ENCODE measurements around the gene COL5A2.

Gene COL5A2

DNA sequence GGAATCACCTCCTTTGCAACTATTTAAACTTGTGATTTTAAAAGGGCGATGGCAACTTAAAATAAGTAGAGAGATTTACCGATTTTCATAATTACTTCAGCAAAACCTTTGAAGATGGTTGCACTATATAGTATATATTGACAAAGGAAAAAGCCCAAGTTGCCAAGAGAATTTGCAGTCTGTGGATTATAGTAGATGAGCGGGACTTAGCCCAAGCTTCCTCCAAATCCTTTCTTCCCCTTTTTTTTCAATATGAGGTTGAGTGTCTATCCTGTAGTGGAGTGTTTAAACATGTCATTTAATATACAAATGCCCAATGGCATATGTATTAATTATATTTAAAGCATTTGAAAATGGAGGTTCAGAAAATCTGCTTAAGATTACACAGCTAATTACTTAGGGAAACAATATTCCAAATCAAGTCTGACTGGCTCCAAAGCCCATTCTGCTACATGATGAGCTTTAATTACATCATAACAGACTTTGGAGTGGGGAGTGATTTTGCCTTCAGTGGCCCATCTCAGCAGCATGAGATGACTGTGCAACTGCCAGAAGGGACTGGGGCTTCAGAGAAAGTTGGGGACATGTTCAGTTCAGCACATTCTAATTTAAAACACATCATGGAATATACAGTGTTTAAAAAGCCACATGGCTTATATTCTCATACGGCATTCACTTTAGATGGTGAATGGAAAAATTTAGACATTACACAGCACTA lies 132.2 kb downstream of the COL5A2 start:
- DNase-seq, result no peak

DNA sequence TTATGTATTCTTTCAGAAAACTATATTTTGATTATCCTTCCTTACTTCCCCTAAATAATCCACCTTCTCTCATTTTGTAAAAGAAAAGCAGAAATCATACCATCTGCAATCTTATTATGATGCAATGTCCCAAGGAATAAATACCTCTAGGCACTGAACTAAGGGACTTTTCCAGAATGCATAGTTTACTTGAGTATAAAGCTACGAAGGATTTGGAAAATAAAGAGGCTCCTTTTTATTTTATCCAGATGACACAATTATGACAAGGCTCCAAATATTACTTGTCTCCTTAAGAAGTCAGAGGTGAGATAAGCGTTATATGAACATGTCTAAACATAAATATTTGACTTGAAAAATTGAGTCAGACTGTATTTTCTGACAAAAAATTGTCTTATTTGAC lies 133.2 kb downstream of the COL5A2 start:
- DNase-seq, result no peak

DNA sequence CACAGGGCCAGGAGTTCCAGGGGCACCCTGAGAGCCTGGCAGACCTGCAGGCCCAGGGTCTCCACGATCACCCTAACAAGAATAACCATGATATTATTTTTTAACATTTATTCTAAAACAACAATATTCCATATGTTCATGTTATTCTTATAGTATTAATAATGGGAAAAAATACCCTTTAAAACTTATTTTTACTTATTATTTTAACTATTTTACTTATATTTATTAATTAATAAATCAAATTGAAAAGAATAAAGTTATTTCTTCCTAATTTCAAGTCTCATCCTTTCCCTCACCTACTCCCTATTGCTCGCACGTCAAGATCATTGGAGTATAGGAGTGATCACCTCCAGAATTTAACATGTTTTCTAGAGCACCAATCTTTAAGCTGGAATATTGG lies 133.7 kb downstream of the COL5A2 start:
- DNase-seq, result no peak

DNA sequence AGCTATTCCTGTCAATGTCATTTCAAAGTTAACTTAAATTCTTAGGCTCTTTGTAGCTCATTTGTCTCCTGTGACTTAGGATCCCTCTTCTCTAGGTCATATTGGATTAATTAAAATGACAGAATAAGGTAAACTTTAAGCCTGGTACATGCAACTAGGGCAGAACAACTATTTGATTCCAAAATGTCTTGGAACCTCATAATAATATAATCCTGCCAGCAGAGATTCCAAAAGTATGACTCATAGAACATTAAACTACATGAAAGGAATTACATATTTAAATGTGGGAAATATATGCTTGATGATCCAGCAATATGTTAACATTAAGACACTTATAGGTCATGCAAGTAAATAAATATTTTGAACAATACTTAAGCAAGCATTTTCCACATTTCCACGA lies 142.0 kb downstream of the COL5A2 start:
- peak; percentile 67 for DNase-seq

DNA sequence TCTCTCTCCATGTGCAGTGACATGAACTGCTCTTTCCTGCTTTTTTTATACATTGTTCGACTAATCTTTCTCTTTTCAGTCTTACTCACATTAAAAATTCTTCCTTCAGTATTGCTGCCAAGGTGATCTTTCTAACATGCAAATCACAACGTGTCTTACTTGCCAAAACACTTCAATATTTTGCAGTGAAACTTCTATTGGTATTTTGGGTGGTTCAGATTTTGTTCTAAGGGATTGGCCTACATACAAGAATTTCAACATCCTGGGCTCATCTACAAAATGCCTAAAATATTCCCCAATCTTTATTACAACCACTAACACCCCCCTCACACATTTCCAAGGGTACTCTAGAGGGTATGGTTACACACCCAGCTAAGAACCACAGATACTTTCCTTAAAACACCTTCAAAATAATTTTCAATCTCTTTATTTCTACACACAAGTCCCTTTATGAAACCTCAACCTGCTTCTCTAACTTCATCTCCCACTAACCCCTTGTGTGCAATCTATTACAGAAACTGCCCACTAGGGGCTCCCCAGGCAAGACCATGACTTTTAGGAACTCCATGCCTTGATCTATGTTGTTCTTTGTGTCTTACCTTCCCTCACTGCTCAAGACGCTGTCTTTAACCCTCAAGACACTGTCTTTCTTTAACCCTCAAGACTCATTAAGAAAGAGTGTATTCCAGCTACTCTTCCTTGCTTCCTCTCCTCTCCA lies 154.5 kb downstream of the COL5A2 start:
- DNase-seq, result peak; percentile 29

DNA sequence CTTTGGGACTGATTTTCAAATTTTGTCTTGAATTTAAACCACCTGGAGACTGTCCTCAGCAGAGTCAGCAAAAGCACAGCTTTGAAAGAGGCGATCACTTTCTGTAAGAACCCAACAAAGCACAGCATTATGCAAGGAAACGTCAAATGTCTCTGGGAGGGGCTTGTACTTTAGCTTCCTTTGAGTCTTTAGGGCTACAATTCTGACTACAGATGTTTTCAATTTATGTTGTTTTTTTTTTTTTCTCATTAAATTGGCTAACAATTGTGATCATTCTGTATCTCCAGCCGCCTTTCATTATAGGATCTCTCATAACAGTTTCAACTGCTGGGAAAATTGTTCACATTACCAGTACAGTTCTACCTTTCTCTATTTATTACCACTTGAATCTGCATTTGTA lies 157.1 kb downstream of the COL5A2 start:
- peak; percentile 84 for DNase-seq

DNA sequence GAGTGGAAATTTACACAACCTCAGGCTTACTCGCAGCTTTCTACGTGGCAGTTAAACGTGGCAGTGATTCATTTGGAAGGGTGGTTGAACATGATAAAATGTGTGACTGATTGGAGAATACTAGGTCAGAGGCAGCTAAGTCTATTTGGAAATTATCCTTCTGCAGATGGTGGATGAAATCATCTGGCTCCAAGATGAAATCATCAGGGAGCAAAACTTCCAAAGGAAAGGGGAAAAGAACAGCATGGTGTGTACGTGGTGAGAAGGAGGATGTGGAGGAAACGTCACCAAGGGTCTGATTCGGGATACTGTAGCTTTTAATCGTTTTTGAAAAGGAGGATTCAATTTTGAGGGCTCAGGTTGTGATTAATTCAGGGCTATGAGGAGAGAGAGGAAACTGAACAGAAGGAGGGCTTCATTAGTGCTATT lies 157.5 kb downstream of the COL5A2 start:
- DNase-seq, result peak; percentile 96

DNA sequence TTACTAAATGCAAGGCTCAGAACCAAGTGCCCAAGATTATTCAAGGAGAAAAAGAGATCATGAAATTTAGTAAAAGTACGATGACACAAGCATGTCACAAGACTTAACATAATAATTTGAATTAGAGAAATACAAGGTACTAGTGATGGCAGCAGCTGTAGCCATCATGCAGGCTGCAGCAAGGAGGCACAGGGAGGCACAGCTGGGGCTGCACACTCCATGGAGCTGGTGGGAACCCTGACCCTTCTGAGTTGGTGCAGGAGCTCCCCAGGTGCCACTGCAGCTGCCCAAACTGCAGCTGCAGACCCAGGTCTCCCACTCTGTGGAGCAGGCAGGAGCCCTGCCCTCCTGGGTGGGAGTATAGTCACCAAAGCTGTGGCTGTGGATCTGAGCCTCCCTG lies 159.4 kb downstream of the COL5A2 start:
- DNase-seq, result no peak

DNA sequence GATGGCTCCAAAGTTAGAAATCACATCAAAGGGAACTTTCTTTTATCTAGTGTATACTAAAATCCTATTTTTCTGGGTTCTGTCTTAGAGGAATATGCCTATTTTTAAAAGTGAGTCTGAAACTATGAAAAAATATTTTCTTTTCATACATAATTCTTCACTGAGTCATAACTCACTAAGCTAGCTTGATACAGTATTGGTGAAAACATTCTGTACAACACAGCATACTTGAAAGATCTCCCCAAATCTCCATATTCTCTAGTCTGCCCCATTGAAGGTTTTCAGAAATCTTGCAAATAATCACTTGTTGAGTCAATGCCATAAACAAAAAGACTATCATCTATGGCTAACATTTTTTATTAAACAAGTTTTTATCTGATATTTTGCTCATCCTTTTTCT lies 160.9 kb downstream of the COL5A2 start:
- peak; percentile 71 for DNase-seq

DNA sequence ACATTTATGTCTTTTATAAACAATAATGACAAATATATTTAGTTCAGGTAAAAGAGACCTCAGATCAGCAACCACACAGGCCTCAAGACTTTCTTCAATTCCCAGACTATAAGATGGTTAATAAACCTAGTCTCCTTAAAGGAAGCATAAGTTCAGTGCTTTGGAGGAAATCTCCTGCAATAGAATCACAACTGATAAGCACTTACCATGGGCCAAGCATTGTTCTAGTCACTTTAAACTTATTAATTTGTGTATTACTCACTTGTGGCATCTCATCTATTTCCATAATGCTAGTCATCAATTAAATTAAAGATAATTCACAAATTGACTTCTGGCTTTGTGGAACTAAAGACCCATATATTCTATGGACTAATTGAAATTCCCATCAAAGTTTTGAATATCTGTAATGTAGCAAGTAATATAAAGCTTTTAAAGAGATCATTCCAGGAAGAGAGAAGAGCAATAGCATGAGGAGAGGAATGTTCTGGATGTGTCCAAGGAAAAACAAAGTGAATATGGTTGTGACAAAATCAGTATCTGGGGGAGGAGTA lies 163.2 kb downstream of the COL5A2 start:
- DNase-seq, result no peak

DNA sequence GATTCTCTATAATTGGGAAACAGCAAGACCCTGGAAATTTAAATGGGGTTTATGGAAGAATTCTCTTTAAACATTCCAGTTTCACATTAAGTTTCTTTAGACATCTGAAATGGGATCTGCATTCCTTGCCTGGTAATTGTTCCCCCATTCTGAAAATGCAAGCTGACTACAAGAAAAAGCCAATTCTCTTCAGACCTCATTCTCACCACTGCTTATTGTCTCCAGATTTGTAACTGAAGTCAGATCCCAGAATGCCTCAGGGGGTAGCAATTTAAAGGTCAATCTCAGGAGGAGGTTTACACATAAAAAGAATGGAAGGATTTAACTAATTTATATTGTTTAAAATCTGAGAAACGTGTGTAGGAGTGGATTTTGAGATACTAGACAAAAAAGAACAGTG lies 164.2 kb downstream of the COL5A2 start:
- DNase-seq, result no peak

DNA sequence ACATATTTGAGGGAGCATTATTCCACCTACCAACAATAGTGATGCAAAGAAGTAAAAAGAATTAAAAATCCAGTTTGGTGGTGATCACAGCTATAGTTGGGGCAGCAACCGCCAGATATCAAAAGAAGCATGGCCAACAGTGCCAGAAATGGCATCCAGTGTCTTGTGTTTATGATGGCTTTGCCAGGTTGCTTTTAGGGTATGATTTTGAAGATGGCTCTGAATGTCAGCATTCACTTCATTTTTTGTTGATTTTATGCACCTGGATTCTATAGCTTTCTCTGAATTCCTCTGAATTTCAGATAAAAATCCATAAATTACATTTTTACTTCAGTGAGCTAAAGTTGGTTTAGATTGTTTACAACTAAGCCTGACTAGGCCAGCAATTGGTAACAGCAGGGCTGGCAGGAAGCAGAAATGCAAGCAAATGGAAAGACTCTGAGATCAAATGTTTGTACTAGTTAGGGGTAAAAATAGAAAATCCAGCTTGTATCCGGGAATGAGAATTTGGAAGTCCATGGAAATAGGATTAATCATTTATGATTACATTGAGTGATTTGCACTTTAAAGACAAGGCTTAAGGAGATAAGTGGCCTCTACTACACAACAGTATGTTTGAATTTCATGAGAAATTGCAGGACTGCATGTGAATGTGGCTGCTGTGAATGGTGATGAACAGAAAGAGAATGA lies 165.0 kb downstream of the COL5A2 start:
- DNase-seq, result peak; percentile 57

DNA sequence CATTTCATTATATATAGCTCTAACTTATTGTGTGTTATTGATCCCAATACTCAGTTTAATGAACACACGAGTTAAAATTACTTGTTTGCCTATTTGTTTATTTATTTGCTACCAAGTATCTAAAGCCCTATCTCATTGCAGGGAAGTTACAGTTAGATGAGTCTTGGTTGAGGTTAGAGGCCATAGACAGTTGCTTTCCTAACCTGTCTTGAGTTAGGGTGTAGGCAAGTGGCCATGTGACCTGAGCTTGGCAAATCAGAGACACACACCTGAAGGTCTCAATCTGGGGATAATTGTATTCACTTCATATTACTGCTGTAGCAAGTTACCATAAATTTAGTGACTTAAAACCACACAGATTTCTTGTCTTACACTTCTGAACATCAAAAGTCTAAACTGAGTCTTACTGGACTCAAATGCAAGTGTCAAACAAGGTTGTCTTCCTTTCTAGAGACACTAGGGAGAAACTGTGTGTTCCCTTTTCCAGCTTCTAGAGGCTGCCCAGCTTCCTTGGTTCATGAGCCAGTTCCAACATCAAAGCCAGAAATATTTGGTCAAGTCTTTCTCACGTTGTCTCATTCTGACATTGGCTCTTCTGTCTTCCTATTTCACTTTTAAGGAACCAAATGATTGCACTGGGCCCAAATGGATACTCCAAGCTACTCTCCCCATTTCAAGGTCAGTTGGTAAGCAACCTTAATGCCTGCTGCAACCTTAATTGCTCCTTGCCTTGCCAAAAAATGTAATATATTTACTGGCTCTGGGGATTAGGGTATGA lies 165.7 kb downstream of the COL5A2 start:
- DNase-seq, result no peak

DNA sequence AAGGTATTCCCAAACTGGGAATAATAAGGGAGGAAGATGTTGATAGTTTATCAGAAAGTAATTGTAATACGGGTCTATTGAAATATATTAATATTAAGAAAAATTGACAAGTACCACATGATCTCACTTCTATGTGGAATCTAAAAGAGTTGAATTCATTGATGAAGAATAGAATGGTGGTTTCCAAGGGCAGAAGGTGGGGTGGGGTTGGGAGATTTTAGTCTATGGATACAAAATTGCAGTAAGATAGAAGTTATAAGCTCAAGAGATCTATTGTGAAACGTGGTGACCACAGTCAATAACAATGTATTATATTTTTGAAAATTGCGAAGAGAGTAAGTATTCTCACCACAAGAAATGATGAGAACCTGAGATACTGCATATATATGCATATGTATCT lies 166.5 kb downstream of the COL5A2 start:
- no peak for DNase-seq

DNA sequence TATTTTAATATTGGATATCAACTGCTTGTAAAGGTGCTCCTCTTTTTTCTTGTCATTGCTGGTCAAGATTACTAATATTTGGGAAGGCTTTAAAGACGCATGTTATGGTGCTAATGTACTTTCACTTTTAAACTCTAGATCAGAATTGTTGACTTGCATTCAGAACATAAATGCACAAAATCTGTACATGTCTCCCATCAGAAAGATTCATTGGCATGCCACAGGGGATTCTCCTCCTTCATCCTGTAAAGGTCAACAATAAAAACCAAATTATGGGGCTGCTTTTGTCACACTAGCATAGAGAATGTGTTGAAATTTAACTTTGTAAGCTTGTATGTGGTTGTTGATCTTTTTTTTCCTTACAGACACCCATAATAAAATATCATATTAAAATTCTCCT lies 167.2 kb downstream of the COL5A2 start:
- DNase-seq, result no peak

DNA sequence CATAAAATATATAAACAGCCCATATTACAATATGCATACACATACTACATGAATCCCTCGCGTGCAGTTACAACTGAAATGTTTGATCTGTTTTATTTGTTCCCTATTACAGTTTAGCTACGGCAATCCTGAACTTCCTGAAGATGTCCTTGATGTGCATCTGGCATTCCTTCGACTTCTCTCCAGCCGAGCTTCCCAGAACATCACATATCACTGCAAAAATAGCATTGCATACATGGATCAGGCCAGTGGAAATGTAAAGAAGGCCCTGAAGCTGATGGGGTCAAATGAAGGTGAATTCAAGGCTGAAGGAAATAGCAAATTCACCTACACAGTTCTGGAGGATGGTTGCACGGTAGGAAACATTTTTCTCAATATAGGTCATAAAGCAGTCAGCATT lies 169.0 kb downstream of the COL5A2 start:
- DNase-seq, result no peak

DNA sequence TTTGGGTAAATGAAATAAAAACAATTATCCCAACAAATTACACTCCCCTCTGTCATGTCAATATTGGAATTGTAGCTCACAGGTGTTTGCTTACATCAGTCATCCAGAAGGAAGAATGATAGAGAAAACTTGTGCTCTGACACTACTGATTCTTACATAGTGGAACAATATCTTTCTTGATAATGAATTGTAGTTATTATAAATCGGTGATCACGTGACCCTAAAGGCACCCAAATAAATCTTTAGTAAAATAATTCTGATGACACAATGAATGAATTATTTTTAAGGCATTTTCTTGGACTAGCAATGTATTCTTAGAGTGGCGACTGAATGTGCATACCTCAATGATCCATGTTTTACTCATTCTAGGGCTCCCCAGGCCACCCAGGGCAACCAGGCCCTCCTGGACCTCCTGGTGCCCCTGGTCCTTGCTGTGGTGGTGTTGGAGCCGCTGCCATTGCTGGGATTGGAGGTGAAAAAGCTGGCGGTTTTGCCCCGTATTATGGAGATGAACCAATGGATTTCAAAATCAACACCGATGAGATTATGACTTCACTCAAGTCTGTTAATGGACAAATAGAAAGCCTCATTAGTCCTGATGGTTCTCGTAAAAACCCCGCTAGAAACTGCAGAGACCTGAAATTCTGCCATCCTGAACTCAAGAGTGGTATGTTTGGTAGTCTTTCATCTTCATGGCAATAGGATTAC lies 170.9 kb downstream of the COL5A2 start:
- DNase-seq, result no peak

DNA sequence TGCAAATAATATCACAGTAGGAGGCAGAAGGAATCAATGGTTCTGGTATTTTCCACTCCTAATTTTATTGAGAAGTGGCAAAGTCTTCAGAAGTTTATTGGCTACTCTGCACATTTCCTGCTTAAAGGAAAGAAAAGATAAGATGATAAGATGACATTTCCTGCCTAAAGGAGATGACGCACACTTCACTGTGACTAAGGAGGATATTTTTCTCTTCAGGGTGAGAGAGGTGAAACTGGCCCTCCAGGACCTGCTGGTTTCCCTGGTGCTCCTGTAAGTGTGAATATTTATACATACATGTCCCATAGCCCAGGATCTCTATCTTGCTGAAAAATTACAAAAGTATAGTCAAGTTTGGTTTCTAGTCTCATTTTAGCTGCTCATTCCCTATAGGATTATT lies 177.5 kb downstream of the COL5A2 start:
- peak; percentile 61 for DNase-seq

DNA sequence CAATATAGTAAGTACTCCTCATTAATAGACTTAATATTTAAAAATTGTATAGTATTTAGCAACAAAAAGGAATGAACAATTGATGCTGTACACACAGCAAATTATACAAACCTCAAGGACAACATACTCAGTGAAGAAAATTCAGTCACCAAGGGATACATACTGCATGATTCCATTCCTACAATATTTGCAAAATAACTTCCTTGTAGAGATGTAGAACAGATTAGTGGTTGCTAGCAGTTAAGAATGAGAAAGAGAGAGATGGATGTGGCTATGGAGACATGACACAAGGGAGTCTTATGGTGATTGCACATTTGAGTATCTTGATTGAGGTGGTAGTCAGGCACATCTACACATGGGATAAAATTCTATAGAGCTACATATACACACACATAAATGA lies 179.3 kb downstream of the COL5A2 start:
- no peak for DNase-seq

DNA sequence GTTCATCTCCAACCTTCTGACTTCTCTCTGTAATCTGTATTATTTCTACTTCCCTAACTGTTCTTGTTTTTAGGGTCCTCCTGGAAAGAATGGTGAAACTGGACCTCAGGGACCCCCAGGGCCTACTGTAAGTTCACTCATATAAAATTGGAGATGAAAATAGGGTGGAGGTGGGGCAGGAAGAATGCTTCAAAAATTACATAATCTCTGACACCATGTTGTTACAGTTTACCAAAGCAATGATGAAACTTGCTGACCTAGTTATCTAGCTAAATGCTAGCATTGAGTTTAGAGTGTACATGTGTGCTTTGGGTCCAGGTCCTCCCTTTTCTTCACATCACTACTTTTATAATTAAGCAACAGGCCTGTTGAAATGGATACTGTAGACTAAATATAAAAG lies 182.3 kb downstream of the COL5A2 start:
- DNase-seq, result no peak

DNA sequence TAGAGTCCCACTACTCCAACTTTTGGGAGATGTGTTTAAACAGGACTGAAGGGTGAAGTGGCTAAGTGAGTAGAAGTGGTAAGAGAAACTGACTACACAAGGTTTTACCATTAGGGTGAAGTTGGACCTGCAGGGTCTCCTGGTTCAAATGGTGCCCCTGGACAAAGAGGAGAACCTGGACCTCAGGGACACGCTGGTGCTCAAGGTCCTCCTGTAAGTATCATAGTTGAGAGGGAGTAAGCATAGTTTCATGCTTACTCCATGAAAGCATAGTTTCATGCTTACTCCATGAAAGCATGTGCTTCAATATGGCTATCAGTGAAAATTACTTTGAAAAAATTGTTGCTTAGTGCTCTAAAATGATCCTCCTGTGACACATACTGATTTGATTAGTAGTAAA lies 186.3 kb downstream of the COL5A2 start:
- no peak for DNase-seq

DNA sequence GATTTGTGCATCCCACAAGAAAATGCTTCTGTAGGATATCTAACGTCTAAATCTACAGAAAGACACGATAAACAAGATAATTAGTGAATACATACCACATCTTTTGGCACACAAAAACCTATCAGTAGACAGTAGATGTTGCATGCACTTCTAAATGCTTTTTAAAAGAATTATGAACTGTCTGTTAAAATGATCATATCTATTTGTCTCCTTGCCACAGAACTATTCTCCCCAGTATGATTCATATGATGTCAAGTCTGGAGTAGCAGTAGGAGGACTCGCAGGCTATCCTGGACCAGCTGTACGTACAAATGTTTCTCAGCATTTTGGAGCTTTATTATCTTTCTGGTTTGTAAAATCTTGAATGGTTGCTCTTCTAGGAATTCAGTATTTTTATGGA lies 192.7 kb downstream of the COL5A2 start:
- DNase-seq, result peak; percentile 36

Measured in HCEC 1CT (cell line).